ENCODE measurements around the gene DENND4B. TPM values are rescaled to one million over a fixed set of nuclear protein-coding genes. Genes with fewer than 3 reads are reported as not detected.

DENND4B gene
- total and polyA plus RNA-seq, 9 of the 15 experiments (the other 6 are each of a cell fraction or from before 2014, with no cell fraction given) = 9.5 to 80.5 (median 23.1) TPM

GRCh38 chr1:153945795-153946621, 510 bp downstream of the DENND4B start (continued):
- TF ChIP-seq PATZ1 (CRISPR knock-in tag; IDR thresholded peaks at IDR 0.05; ENCODE audit: borderline replicate concordance) = no peak
- TF ChIP-seq TCF3 (CRISPR knock-in tag; IDR thresholded peaks at IDR 0.05) = no peak
- TF ChIP-seq ARID4B (CRISPR knock-in tag; IDR thresholded peaks at IDR 0.05) = peak; percentile 83; the same call in 1 of the 2 replicates
- TF ChIP-seq TSHZ1 (CRISPR knock-in tag; IDR thresholded peaks at IDR 0.05) = no peak
- TF ChIP-seq ZBTB7A (IDR thresholded peaks at IDR 0.05; ENCODE audit: borderline replicate concordance, control insufficient read depth, low read depth, low read length) = no peak
- TF ChIP-seq EP400 (IDR thresholded peaks at IDR 0.05) = peak; percentile 54; the same call in 1 of the 2 replicates
- TF ChIP-seq BCL6 (CRISPR knock-in tag; IDR thresholded peaks at IDR 0.05) = no peak
- peak; percentile 51; the same call in 1 of the 2 replicates for TF ChIP-seq THAP7 (CRISPR knock-in tag; IDR thresholded peaks at IDR 0.05)
- TF ChIP-seq CREBBP (IDR thresholded peaks at IDR 0.05; ENCODE audit: low read depth, low read length) = no peak
- no peak for TF ChIP-seq ARID2 (IDR thresholded peaks at IDR 0.05)
- TF ChIP-seq ELK1 (CRISPR knock-in tag; IDR thresholded peaks at IDR 0.05) = no peak
- no peak for TF ChIP-seq MCM5 (IDR thresholded peaks at IDR 0.05; ENCODE audit: low read depth)
- TF ChIP-seq SOX6 (IDR thresholded peaks at IDR 0.05) = no peak
- no peak for TF ChIP-seq SETDB1 (IDR thresholded peaks at IDR 0.05; ENCODE audit: low read length)
- TF ChIP-seq ERF (CRISPR knock-in tag; IDR thresholded peaks at IDR 0.05) = 0 out of 2 replicates have a peak, but pooled peaks have one; percentile 32

All from K562 (cell line).